Osteoblast (primary cell): ENCODE results near the gene TNK2. TPM values are rescaled to one million over a fixed set of nuclear protein-coding genes. Genes with fewer than 3 reads are reported as not detected.

Experiments used
- DNase-seq: peaks from one replicate; pipeline ENCODE4 v3.0.0; 2011; ENCODE audit warnings: low spot score, mixed read lengths; ENCODE audit not compliant: insufficient read length; ENCODE audit errors: missing footprints
- H2AFZ ChIP-seq: 2 replicates; pipeline ENCODE4 v1.6.0; 2011; ENCODE audit warnings: mild to moderate bottlenecking, low read length
- H3K27ac ChIP-seq: 2 replicates; pipeline ENCODE4 v1.5.1; 2011; ENCODE audit warnings: mild to moderate bottlenecking, low read depth, low read length, moderate library complexity
- H3K27me3 ChIP-seq: 2 replicates; pipeline ENCODE4 v1.6.0; 2012; ENCODE audit warnings: mild to moderate bottlenecking, control low read depth, inconsistent platforms, low read length, moderate library complexity; ENCODE audit not compliant: insufficient read depth
- H3K36me3 ChIP-seq: 2 replicates; pipeline ENCODE4 v1.5.1; 2011; ENCODE audit warnings: mild to moderate bottlenecking, low read length, control low read depth, moderate library complexity; ENCODE audit not compliant: insufficient read depth
- H3K4me1 ChIP-seq: 2 replicates; pipeline ENCODE4 v1.5.1; 2011; ENCODE audit warnings: mild to moderate bottlenecking, low read length, control low read depth, moderate library complexity; ENCODE audit not compliant: insufficient read depth
- H3K4me2 ChIP-seq: 2 replicates; pipeline ENCODE4 v1.6.0; 2011; ENCODE audit warnings: mild to moderate bottlenecking, low read length; ENCODE audit not compliant: insufficient read depth
- H3K4me3 ChIP-seq: fragments of 200-600 bp; sonication (generic); 3 replicates; pipeline ENCODE4 v1.5.1; 2012; ENCODE audit warnings: mild to moderate bottlenecking, low read length, inconsistent platforms; ENCODE audit not compliant: insufficient read depth
- H3K79me2 ChIP-seq: 2 replicates; pipeline ENCODE4 v1.6.0; 2012; ENCODE audit warnings: mild to moderate bottlenecking, low read length, control low read depth, inconsistent platforms; ENCODE audit not compliant: insufficient read depth
- H3K9me3 ChIP-seq: 2 replicates; pipeline ENCODE4 v1.5.1; 2011; ENCODE audit warnings: low read depth, low read length, control low read depth
- H4K20me1 ChIP-seq: 2 replicates; pipeline ENCODE4 v1.6.0; 2012; ENCODE audit warnings: mild to moderate bottlenecking, low read length, control low read depth; ENCODE audit not compliant: insufficient read depth
- total RNA-seq: library from RNA; depleted of rRNA; stranded (reverse); fragments of >200 nt; gene quantifications from 2 replicates; pipeline ENCODE4 v1.2.3, GENCODE V29; 2012
- TF ChIP-seq, protein P1 (sequence below): IDR thresholded peaks from 2 replicates; pipeline ENCODE4 v1.5.1; 2011; ENCODE audit warnings: mild to moderate bottlenecking, low read depth, low read length, moderate library complexity; ENCODE audit errors: extremely low read depth

TNK2 gene
- total RNA-seq, 1 donor, result 11.6 TPM

DNA sequence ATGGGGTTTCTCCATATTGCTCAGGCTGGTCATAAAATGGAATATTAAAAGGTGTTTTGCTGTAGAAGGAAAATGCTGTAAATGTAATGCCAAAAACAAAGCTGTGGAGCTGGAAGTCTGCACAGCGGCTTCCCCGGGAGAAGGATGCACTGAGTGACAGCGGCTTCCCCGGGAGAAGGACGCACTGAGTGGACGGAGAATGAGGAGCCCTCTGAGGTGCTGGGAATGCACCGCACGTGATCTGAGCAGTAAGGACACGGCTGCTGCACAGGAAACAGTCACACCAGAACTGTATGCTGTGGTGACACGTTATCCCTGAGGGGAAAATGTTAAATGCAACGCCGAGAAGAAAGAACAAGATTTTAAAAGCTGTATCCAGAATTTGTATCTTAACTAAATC lies 24.6 kb downstream of the TNK2 start:
- no peaks in the 10 kb centered on the region for H3K27me3 ChIP-seq
- TF ChIP-seq, protein P1, sequence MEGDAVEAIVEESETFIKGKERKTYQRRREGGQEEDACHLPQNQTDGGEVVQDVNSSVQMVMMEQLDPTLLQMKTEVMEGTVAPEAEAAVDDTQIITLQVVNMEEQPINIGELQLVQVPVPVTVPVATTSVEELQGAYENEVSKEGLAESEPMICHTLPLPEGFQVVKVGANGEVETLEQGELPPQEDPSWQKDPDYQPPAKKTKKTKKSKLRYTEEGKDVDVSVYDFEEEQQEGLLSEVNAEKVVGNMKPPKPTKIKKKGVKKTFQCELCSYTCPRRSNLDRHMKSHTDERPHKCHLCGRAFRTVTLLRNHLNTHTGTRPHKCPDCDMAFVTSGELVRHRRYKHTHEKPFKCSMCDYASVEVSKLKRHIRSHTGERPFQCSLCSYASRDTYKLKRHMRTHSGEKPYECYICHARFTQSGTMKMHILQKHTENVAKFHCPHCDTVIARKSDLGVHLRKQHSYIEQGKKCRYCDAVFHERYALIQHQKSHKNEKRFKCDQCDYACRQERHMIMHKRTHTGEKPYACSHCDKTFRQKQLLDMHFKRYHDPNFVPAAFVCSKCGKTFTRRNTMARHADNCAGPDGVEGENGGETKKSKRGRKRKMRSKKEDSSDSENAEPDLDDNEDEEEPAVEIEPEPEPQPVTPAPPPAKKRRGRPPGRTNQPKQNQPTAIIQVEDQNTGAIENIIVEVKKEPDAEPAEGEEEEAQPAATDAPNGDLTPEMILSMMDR, result no peak
- H2AFZ ChIP-seq, result no peak overlapping the region
- H3K9me3 ChIP-seq, result no peaks in the 10 kb centered on the region
- peaks cover 33% of the 10 kb centered on the region for H3K36me3 ChIP-seq
- H4K20me1 ChIP-seq, result peaks cover 6% of the 10 kb centered on the region
- H3K4me2 ChIP-seq, result no peak overlapping the region
- no peak overlapping the region for H3K4me3 ChIP-seq
- H3K79me2 ChIP-seq, result peaks cover 21% of the 10 kb centered on the region
- DNase-seq, result peak; percentile 46
- H3K4me1 ChIP-seq, result peaks cover 18% of the 10 kb centered on the region
- no peak overlapping the region for H3K27ac ChIP-seq

DNA sequence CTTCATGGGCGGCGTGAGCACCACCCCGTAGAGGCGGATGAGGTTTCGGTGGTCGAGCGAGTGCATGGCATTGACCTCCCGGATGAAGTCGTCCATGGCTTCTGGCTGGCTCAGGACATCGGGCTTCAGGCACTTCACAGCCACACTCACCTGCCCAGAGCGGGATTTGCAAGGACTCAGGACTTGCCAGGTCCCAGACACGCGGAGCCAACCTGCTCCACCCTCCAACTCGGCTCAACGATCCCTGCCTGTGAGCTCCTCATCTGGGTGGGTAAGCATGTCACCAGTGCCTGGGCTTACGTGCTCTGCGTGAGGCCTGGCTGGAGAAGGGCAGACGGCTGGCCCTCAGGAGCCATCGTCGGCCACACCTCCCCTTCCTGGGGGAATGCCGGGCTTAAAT lies 25.2 kb downstream of the TNK2 start:
- Histone ChIP-seq H3K4me3 (no peak overlapping the region), H4K20me1 (peaks cover 6% of the 10 kb centered on the region), H3K9me3 (no peaks in the 10 kb centered on the region), H3K4me2 (no peak overlapping the region), H3K4me1 (peaks cover 18% of the 10 kb centered on the region), H2AFZ (no peak overlapping the region), H3K27ac (no peak overlapping the region), H3K79me2 (peaks cover 14% of the 10 kb centered on the region), H3K27me3 (no peaks in the 10 kb centered on the region), H3K36me3 (peaks cover 33% of the 10 kb centered on the region)
- TF ChIP-seq, protein P1, result no peak
- peak; percentile 57 for DNase-seq

DNA sequence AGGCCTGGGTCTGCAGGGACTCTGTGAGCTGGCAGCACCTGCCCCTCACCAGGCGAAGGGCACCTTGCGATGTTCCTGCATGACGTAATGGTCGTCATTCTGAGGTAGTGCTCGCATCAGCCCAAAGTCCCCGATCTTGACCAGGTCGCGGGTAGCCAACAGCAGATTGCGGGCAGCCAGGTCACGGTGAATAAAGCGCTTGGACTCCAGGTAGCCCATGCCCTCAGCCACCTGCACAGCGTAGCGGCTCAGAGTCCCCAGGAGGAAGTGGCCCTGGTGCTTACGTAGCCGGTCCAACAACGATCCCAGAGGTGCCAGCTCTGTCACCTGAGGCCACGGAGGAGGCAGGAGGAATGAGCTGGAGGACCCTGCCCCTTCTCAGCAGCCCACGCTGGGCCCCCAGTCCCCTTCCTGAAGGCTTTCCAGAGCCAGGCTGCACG lies 26.3 kb downstream of the TNK2 start:
- no peak overlapping the region for H3K4me2 ChIP-seq
- no peak overlapping the region for H3K4me3 ChIP-seq
- no peaks in the 10 kb centered on the region for H3K9me3 ChIP-seq
- H3K79me2 ChIP-seq, result peaks cover 7% of the 10 kb centered on the region
- peaks cover 5% of the 10 kb centered on the region for H4K20me1 ChIP-seq
- no peak overlapping the region for H2AFZ ChIP-seq
- H3K4me1 ChIP-seq, result peaks cover 18% of the 10 kb centered on the region
- TF ChIP-seq, protein P1, result no peak
- no peaks in the 10 kb centered on the region for H3K27me3 ChIP-seq
- H3K27ac ChIP-seq, result no peak overlapping the region
- peak; percentile 71 for DNase-seq
- H3K36me3 ChIP-seq, result peaks cover 29% of the 10 kb centered on the region

DNA sequence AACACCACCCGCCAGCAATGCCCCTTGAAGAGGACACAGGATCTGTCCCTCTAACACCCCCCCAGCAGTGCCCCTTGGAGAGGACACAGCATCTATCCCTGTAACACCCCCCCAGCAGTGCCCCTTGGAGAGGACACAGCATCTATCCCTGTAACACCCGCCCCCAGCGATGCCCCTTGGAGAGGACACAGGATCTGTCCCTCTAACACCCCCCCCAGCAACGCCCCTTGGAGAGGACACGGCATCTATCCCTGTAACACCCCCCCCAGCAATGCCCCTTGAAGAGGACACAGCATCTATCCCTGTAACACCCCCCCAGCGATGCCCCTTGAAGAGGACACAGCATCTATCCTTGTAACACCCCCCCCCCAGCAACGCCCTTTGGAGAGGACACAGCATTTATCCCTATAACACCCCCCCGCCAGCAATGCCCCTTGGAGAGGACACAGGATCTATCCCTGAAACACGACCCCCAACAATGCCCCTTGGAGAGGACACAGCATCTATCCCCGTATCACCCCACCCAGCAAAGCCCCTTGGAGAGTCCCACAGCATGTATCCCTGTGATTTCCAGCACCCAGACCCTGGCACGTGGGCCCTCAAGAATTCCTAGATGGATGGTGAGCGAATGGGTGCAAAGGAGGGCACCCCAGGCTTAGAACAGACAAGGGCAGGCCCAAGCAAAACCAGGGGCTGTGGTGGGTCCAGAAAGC lies 26.9 kb downstream of the TNK2 start:
- H3K79me2 ChIP-seq, result peaks cover 4% of the 10 kb centered on the region

More for the DNA sequence above, 26.9 kb downstream of the TNK2 start:
- H3K4me1 ChIP-seq, result peaks cover 15% of the 10 kb centered on the region
- no peak overlapping the region for H3K4me2 ChIP-seq
- H3K27me3 ChIP-seq, result no peaks in the 10 kb centered on the region
- H2AFZ ChIP-seq, result no peak overlapping the region
- H3K36me3 ChIP-seq, result peaks cover 29% of the 10 kb centered on the region
- DNase-seq, result peak; percentile 51
- H4K20me1 ChIP-seq, result peaks cover 5% of the 10 kb centered on the region
- no peak overlapping the region for H3K4me3 ChIP-seq
- H3K27ac ChIP-seq, result no peak overlapping the region
- H3K9me3 ChIP-seq, result no peaks in the 10 kb centered on the region
- TF ChIP-seq, protein P1, result no peak
